Activated CD8-positive, alpha-beta T cell treated with anti-CD3 and anti-CD28 coated beads, Interleukin-2, amount 10 ng/mL, durations not matched to agents 7 days and 5 days (primary cell): ENCODE data around the gene ZNF43. TPM values are rescaled to one million over a fixed set of nuclear protein-coding genes. Genes with fewer than 3 reads are reported as not detected.
"Not testable (repeated sequence)": the region's sequence is repeated elsewhere in the genome, so short reads cannot be mapped to it uniquely, and the experiment has no call there.

Experiments used
- ATAC-seq: fragments of 150-1000 bp; cut with Tn5 transposase; one replicate; pipeline ENCODE4 v1.10.0; 2021; ENCODE audit warnings: moderate library complexity
- CTCF ChIA-PET: fragments of 350-600 bp; sonication (Branson Sonifier 250); formaldehyde crosslinking; loops from one replicate; lab custom pipeline; 2021; ENCODE audit warnings: antibody characterized with exemption; lab: Charles Lee
- POLR2A ChIA-PET: fragments of 350-600 bp; sonication (Branson Sonifier 250); formaldehyde crosslinking; loops from one replicate; lab custom pipeline; 2021; ENCODE audit warnings: antibody characterized with exemption; lab: Charles Lee
- DNase-seq: peaks from one replicate; pipeline ENCODE4 v3.0.0-alpha.2; 2020
- H3K27ac Mint-ChIP-seq: one replicate; pipeline ENCODE4 v1.8.0; 2021; ENCODE audit warnings: mild to moderate bottlenecking, mixed read lengths
- H3K27me3 Mint-ChIP-seq: one replicate; pipeline ENCODE4 v1.8.0; 2021; ENCODE audit warnings: low read depth, mixed read lengths
- H3K36me3 Mint-ChIP-seq: one replicate; pipeline ENCODE4 v1.8.0; 2021; ENCODE audit warnings: low read depth, mixed read lengths
- H3K4me1 Mint-ChIP-seq: one replicate; pipeline ENCODE4 v1.8.0; 2021; ENCODE audit warnings: low read depth, mixed read lengths
- H3K4me3 Mint-ChIP-seq: one replicate; pipeline ENCODE4 v1.8.0; 2021; ENCODE audit warnings: mild to moderate bottlenecking, mixed read lengths
- H3K9me3 Mint-ChIP-seq: one replicate; pipeline ENCODE4 v1.8.0; 2022; ENCODE audit warnings: mixed read lengths; ENCODE audit not compliant: insufficient read depth
- total RNA-seq, 2 experiments: library from RNA; stranded (reverse); gene quantifications; one replicate each; pipeline ENCODE4 v1.2.3, GENCODE V29; 2021

ZNF43 gene
- 10 to 100 TPM; 31.3 to 34.3 TPM for total RNA-seq

DNA sequence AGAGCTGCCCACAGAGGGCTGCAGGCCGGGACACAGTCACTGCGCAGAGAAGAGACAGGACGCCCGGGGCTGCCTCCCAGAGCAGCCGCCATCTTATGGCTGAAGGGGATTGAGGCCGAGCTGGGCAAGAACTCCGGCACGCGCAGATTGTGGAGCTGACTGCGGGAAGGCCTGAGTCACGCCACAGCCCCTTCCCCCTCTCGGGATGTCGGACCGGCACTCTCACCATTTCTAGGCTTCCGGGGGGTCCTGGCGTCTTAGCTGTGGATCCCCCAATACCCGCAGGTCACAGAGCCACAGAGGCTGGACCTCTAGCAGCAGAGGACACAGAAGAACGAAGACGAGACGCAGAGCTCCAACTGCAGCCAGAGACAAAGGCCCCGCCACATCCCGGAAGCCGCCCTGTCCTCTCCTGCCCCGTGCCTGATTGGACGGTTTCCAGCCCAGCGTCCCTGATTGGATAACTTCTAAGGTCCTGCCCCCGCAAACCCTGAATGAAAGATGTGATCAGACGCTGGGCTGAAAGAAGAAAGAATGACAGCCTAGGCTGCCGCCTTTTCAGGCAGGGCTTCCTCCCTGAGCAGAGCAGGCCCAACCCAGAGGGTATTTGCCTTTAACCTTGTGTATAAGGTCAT, at the start of gene ZNF43:
Gene ZNF43, minus strand, starts transcription at position 373 of the 635 bp plus-strand sequence. Its CDS starts 144 bp downstream, at position 229.
- CTCF ChIA-PET: interaction anchor here (0.7 to 2.0 kb wide), 6 partner anchors 9 to 266 kb away, joined by 3 to 13 read pairs (median 4); partner anchors contain the start of gene ZNF100
- H3K27ac Mint-ChIP-seq: peak within 1 kb of the TSS; percentile 99

GRCh38 chr19:21885516-21885915, 49.5 kb upstream of the ZNF43 start:
- CTCF ChIA-PET, H3K4me1 Mint-ChIP-seq, POLR2A ChIA-PET, H3K4me3 Mint-ChIP-seq, H3K27me3 Mint-ChIP-seq, ATAC-seq, H3K27ac Mint-ChIP-seq, H3K36me3 Mint-ChIP-seq, DNase-seq: not testable (repeated sequence)
- peaks cover 30% of the 10 kb centered on the region for H3K9me3 Mint-ChIP-seq

More for the DNA sequence above, at the start of gene ZNF43:
- Mint-ChIP-seq H3K27me3 (no peaks in the 10 kb centered on the region), H3K4me3 (peak within 1 kb of the TSS; percentile 98), H3K36me3 (peaks cover 73% of the 10 kb centered on the region), H3K9me3 (peaks cover 18% of the 10 kb centered on the region), H3K4me1 (peaks cover 30% of the 10 kb centered on the region)
- ATAC-seq (peak; percentile 99), DNase-seq (peak; percentile 96)
- POLR2A ChIA-PET: interaction anchor here (0.7 to 4.3 kb wide), 24 partner anchors 9 to 1669 kb away, joined by 3 to 71 read pairs (median 5); partner anchors contain the start of genes ZNF100, ZNF429, ZNF486 and ZNF493

DNA sequence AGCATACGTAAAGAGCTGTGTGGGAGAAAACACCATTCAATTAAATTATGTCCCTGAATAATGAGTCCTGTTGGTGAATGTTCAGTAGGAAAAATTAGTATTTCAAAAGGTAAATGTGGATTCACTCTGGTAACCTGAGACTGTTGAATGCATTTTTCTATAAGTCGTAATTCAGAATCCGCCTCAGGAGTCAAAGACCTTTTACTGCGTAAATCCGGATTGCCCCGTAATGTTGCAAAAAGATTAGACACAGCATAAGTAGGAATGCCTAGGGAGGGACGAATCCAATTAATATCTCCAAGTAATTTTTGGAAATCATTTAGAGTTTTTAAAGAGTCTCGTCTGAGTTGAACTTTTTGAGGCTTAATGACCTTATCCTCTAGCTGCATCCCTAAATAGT, 48.8 kb upstream of the ZNF43 start:
- POLR2A ChIA-PET, H3K36me3 Mint-ChIP-seq, DNase-seq, H3K4me1 Mint-ChIP-seq, H3K27ac Mint-ChIP-seq, ATAC-seq, CTCF ChIA-PET, H3K27me3 Mint-ChIP-seq, H3K4me3 Mint-ChIP-seq: not testable (repeated sequence)
- peaks cover 30% of the 10 kb centered on the region for H3K9me3 Mint-ChIP-seq

GRCh38 chr19:21883516-21883915, 47.5 kb upstream of the ZNF43 start:
- Mint-ChIP-seq H3K4me3 (no peak overlapping the region), H3K4me1 (no peaks in the 10 kb centered on the region), H3K36me3 (no peaks in the 10 kb centered on the region), H3K9me3 (peaks cover 23% of the 10 kb centered on the region), H3K27ac (no peak overlapping the region), H3K27me3 (no peaks in the 10 kb centered on the region)
- POLR2A ChIA-PET: no interaction called here
- CTCF ChIA-PET: no interaction called here
- ATAC-seq (no peak), DNase-seq (no peak)

DNA sequence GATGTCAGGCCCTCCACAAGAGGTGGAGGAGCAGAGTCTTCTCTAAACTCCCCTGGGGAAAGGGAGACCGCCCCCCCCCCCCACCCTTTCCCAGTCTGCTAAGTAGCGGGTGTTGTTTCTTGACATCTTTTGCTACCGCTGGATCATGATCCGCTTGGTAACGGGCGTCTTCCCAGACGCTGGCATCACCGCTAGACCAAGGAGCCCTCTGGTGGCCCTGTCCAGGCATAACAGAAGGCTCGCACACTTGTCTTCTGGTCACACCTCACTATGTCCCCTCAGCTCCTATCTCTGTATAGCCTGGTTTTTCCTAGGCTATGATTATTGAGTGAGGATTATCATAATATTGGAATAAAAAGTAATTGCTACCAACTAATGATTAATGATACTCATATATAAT, 44.8 kb upstream of the ZNF43 start:
- H3K4me3 Mint-ChIP-seq, POLR2A ChIA-PET, H3K27ac Mint-ChIP-seq, ATAC-seq, H3K27me3 Mint-ChIP-seq, H3K36me3 Mint-ChIP-seq, H3K4me1 Mint-ChIP-seq, CTCF ChIA-PET: not testable (repeated sequence)
- H3K9me3 Mint-ChIP-seq: peaks cover 20% of the 10 kb centered on the region
- DNase-seq: peak; percentile 23

- ChIA-PET POLR2A (no interaction called here), CTCF (no interaction called here)
- H3K4me1 Mint-ChIP-seq: no peaks in the 10 kb centered on the region
- no peak overlapping the region for H3K4me3 Mint-ChIP-seq
- no peaks in the 10 kb centered on the region for H3K36me3 Mint-ChIP-seq
- H3K27ac Mint-ChIP-seq: no peak overlapping the region
- H3K27me3 Mint-ChIP-seq: no peaks in the 10 kb centered on the region
- peaks cover 9% of the 10 kb centered on the region for H3K9me3 Mint-ChIP-seq
- DNase-seq (no peak), ATAC-seq (no peak)
Observed at GRCh38 chr19:21878646-21879045, 42.7 kb upstream of the ZNF43 start.

- Mint-ChIP-seq H3K27me3 (no peaks in the 10 kb centered on the region), H3K27ac (no peak overlapping the region), H3K4me3 (no peak overlapping the region), H3K9me3 (peaks cover 4% of the 10 kb centered on the region), H3K36me3 (no peaks in the 10 kb centered on the region), H3K4me1 (no peaks in the 10 kb centered on the region)
- ATAC-seq (no peak), DNase-seq (no peak)
- CTCF ChIA-PET: no interaction called here
- POLR2A ChIA-PET: no interaction called here
Observed at GRCh38 chr19:21877976-21878375, 42.0 kb upstream of the ZNF43 start.

DNA sequence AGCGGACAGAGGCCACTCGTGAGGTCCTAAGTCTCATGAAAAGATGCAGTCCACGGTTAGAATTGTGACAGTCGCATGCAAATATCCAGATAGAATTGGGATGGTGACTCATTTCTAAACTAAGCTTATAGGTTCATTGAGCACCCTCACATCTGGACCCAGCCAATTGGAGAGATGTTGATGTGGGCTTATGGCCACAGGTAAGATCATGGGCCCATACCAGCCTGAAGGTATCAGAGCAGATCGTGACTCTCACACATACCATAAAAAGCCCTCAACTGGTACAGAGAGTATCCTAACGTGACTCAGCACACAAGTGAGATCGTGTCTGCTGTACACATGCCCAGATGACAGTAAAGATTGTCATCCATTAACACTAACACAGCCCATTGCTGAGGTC, 40.6 kb upstream of the ZNF43 start:
- H3K9me3 Mint-ChIP-seq, H3K4me3 Mint-ChIP-seq, DNase-seq, CTCF ChIA-PET, H3K27me3 Mint-ChIP-seq, H3K27ac Mint-ChIP-seq, H3K36me3 Mint-ChIP-seq, H3K4me1 Mint-ChIP-seq, ATAC-seq, POLR2A ChIA-PET: not testable (repeated sequence)

DNA sequence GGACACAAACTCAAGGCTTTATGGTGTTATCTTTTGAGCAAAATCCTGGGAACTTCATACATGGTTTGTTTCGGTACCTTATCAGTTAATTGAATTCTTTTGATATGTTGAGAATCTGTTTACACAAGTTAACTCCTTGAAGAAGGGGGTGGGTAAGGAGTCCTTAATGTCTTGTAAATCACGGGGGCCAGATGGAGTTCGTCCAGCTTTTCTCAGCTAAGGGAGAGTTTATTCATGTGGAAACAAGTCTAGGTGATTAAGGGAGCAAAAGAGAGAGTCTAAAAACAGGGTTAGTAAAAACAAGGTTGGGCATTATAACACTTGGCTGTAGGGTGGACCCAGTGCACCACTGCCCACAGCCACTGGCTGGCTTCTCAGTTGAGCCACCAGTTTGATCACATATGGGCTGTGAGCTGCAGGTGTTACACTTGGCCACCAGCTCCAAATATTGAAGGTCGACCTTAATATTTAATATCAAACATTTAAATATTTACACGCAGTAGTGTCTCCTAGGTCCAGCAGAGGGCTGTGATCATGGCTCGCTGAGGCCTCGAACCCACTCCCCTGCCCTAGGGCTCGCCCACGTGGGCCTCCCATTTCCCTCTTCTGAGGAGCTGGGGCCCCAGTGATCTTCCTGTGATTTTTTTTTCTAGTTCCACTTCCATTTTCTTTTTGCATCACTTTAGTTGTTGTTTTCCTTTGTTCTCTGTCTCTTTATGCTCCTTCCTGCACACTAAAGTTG, 21.0 kb upstream of the ZNF43 start:
- ATAC-seq (no peak), DNase-seq (no peak)
- Mint-ChIP-seq H3K4me1 (peaks cover 7% of the 10 kb centered on the region), H3K9me3 (peaks cover 30% of the 10 kb centered on the region), H3K27ac (no peak overlapping the region), H3K36me3 (peaks cover 12% of the 10 kb centered on the region), H3K4me3 (no peak overlapping the region), H3K27me3 (no peaks in the 10 kb centered on the region)
- ChIA-PET POLR2A (no interaction called here), CTCF (no interaction called here)

- peak overlapping the region; percentile 93 for H3K4me3 Mint-ChIP-seq
- H3K4me1 Mint-ChIP-seq: peaks cover 29% of the 10 kb centered on the region
- ChIA-PET CTCF (interaction anchor here (0.5 to 2.3 kb wide), 4 partner anchors 14 to 102 kb away, joined by 3 to 13 read pairs (median 4); partner anchors contain the start of genes ZNF100 and ZNF43), POLR2A (interaction anchor here (0.5 to 2.8 kb wide), 10 partner anchors 11 to 1907 kb away, joined by 3 to 71 read pairs (median 6); partner anchors contain the start of genes ZNF100, ZNF257, ZNF429 and ZNF43)
- H3K36me3 Mint-ChIP-seq: peaks cover 51% of the 10 kb centered on the region
- DNase-seq (peak; percentile 93), ATAC-seq (peak; percentile 99)
- H3K9me3 Mint-ChIP-seq: peaks cover 29% of the 10 kb centered on the region
- H3K27ac Mint-ChIP-seq: peak overlapping the region; percentile 92
- no peaks in the 10 kb centered on the region for H3K27me3 Mint-ChIP-seq
Observed at GRCh38 chr19:21851596-21852345, 15.8 kb upstream of the ZNF43 start.

- Mint-ChIP-seq H3K36me3 (peaks cover 59% of the 10 kb centered on the region), H3K27me3 (no peaks in the 10 kb centered on the region), H3K4me1 (peaks cover 34% of the 10 kb centered on the region), H3K27ac (peak overlapping the region; percentile 52), H3K9me3 (peaks cover 19% of the 10 kb centered on the region), H3K4me3 (peak overlapping the region; percentile 93)
- DNase-seq: no peak
- CTCF ChIA-PET: interaction anchor here (2.1 to 2.3 kb wide), 2 partner anchors 15 to 83 kb away, joined by 5 to 13 read pairs; partner anchors contain the start of genes ZNF100 and ZNF43
- no peak for ATAC-seq
- POLR2A ChIA-PET: interaction anchor here (1.5 to 2.8 kb wide), 5 partner anchors 10 to 709 kb away, joined by 3 to 71 read pairs (median 12); partner anchors contain the start of genes ZNF100, ZNF429, ZNF43 and ZNF431
Observed at GRCh38 chr19:21850656-21851255, 14.8 kb upstream of the ZNF43 start.
